NOMO-1 treated with DMSO at 0.1 percent for 48 hours (cell line): ENCODE data around the gene BRAT1.

Experiments used
- DNase-seq: peaks from one replicate; lab custom pipeline; 2025; ENCODE audit not compliant: unreplicated experiment; lab: John Stamatoyannopoulos, UW

The BRAT1 gene

GRCh38 chr7:2585446-2585845 is 30.1 kb upstream of the BRAT1 start:
- no peak for DNase-seq

- no peak for DNase-seq
Observed at GRCh38 chr7:2583798-2584580, 28.7 kb upstream of the BRAT1 start.

GRCh38 chr7:2582006-2582735 is 26.8 kb upstream of the BRAT1 start:
- no peak for DNase-seq

- no peak for DNase-seq
Observed at GRCh38 chr7:2580636-2581035, 25.3 kb upstream of the BRAT1 start.

- DNase-seq = no peak
Observed at GRCh38 chr7:2577914-2578680, 22.8 kb upstream of the BRAT1 start.

- DNase-seq = no peak
Observed at GRCh38 chr7:2576742-2577491, 21.6 kb upstream of the BRAT1 start.

GRCh38 chr7:2575733-2576340 is 20.5 kb upstream of the BRAT1 start:
- DNase-seq = no peak

GRCh38 chr7:2575046-2575732 is 19.9 kb upstream of the BRAT1 start:
- DNase-seq = no peak

- no peak for DNase-seq
Observed at GRCh38 chr7:2573761-2574160, 18.4 kb upstream of the BRAT1 start.

GRCh38 chr7:2572101-2572842 is 16.9 kb upstream of the BRAT1 start:
- no peak for DNase-seq

GRCh38 chr7:2571409-2571808 is 16.1 kb upstream of the BRAT1 start:
- DNase-seq = no peak

- no peak for DNase-seq
Observed at GRCh38 chr7:2570021-2570420, 14.7 kb upstream of the BRAT1 start.

- no peak for DNase-seq
Observed at GRCh38 chr7:2569421-2569820, 14.1 kb upstream of the BRAT1 start.

GRCh38 chr7:2568521-2569223 is 13.3 kb upstream of the BRAT1 start:
- DNase-seq = no peak

- DNase-seq = no peak
Observed at GRCh38 chr7:2567679-2568278, 12.5 kb upstream of the BRAT1 start.

GRCh38 chr7:2566890-2567678 is 11.8 kb upstream of the BRAT1 start:
- no peak for DNase-seq

- DNase-seq = no peak
Observed at GRCh38 chr7:2566348-2566889, 11.1 kb upstream of the BRAT1 start.
